HG03442 (cell line): ENCODE measurements around the gene KIF16B.
A peak's percentile ranks its signal among the peaks of the same experiment; 100 is the strongest.

Experiments
- ATAC-seq: cut with Tn5 transposase; IDR thresholded peaks from one replicate; pipeline ENCODE4 v1.9.1; 2021; ENCODE audit warnings: mild to moderate bottlenecking, moderate library complexity; ENCODE audit not compliant: unreplicated experiment

The KIF16B gene

GRCh38 chr20:16405254-16405653 lies 168.0 kb downstream of the KIF16B start:
- ATAC-seq: no peak

GRCh38 chr20:16404640-16405039 lies 168.6 kb downstream of the KIF16B start:
- no peak for ATAC-seq

GRCh38 chr20:16404171-16404570 lies 169.1 kb downstream of the KIF16B start:
- ATAC-seq: no peak

- ATAC-seq: no peak
These were observed 173.0 kb downstream of the KIF16B start for GRCh38 chr20:16400234-16400633.

GRCh38 chr20:16399801-16400200 lies 173.4 kb downstream of the KIF16B start:
- ATAC-seq: no peak

- ATAC-seq: no peak
These were observed 176.2 kb downstream of the KIF16B start for GRCh38 chr20:16397086-16397485.

- no peak for ATAC-seq
These were observed 177.9 kb downstream of the KIF16B start for GRCh38 chr20:16395366-16395765.

GRCh38 chr20:16394784-16395183 lies 178.5 kb downstream of the KIF16B start:
- ATAC-seq: no peak

- no peak for ATAC-seq
These were observed 179.4 kb downstream of the KIF16B start for GRCh38 chr20:16393836-16394235.

- no peak for ATAC-seq
These were observed 180.0 kb downstream of the KIF16B start for GRCh38 chr20:16393297-16393696.

GRCh38 chr20:16392346-16392745 lies 180.9 kb downstream of the KIF16B start:
- ATAC-seq: peak; percentile 89

GRCh38 chr20:16390991-16391390 lies 182.3 kb downstream of the KIF16B start:
- ATAC-seq: no peak

- ATAC-seq: no peak
These were observed 184.5 kb downstream of the KIF16B start for GRCh38 chr20:16388731-16389130.

GRCh38 chr20:16387666-16388065 lies 185.6 kb downstream of the KIF16B start:
- ATAC-seq: no peak

- no peak for ATAC-seq
These were observed 187.4 kb downstream of the KIF16B start for GRCh38 chr20:16385891-16386290.

GRCh38 chr20:16385462-16385861 lies 187.8 kb downstream of the KIF16B start:
- ATAC-seq: no peak

- no peak for ATAC-seq
These were observed 191.8 kb downstream of the KIF16B start for GRCh38 chr20:16381444-16381843.

- no peak for ATAC-seq
These were observed 194.4 kb downstream of the KIF16B start for GRCh38 chr20:16378712-16379370.

- ATAC-seq: no peak
These were observed 195.1 kb downstream of the KIF16B start for GRCh38 chr20:16378122-16378521.

- no peak for ATAC-seq
These were observed 203.8 kb downstream of the KIF16B start for GRCh38 chr20:16369441-16369840.

- ATAC-seq: no peak
These were observed 204.5 kb downstream of the KIF16B start for GRCh38 chr20:16368645-16369292.

- ATAC-seq: no peak
These were observed 205.2 kb downstream of the KIF16B start for GRCh38 chr20:16367948-16368560.
